ENCODE measurements around the gene PLPPR3. TPM values are rescaled to one million over a fixed set of nuclear protein-coding genes. Genes with fewer than 3 reads are reported as not detected.

Gene PLPPR3
- polyA plus RNA-seq, 1 donor (not counting 4 experiments of a cell fraction or from before 2014, with no cell fraction given): not detected

DNA sequence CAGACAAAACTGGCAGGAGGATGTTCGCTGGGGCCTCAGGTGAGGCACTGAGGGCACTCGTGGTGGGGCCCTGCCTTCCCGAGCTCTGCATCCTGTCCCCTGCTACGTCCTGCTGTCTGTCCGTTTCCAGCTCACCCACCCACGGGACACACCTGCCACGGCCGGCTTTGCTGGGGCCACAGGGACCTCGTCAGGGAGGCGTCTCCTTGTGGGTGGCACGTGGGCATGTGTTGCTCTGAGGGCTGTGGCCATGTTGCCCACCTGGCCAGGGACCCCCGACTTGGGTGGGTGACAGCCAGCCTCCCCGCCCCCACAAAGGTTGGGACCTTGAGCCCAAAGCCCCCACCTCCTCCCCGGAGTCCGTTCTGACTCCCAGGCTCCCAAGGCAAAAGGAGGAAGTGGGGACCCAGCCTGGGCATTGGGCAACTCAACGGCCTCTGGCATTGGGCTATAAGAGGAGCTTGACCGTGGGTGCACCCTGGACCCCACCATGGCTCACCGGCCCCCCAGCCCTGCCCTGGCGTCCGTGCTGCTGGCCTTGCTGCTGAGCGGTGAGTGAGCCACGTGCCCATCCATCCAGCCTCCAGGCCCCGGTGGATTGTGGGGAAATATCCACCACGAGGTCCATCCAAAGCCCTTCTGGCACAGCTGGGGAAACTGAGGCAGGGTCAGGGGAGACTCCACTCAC, 18.9 kb upstream of the PLPPR3 start, which contains the start of gene PRTN3:
Gene PRTN3 (plus strand): TSS at position 481 of the 688 bp plus-strand sequence. CDS start 10 bp downstream, at position 491.
- no peaks in the 10 kb centered on the region for H4K20me1 ChIP-seq (ENCODE audit: control insufficient read depth, extremely low read depth, insufficient read depth, low read length)
- peaks cover 33% of the 10 kb centered on the region for H3K27me3 ChIP-seq (ENCODE audit: control insufficient read depth, extremely low read depth, insufficient read depth, low read length)
- DNase-seq (ENCODE audit: low read depth, low spot score): no peak
- no peaks in the 10 kb centered on the region for H3K9me3 ChIP-seq (ENCODE audit: control insufficient read depth, low read depth, low read length)
- no peak within 1 kb of the TSS for H3K4me2 ChIP-seq (ENCODE audit: control insufficient read depth, extremely low read depth, insufficient read depth, low read depth, low read length)
- FAIRE-seq: no peak
- H2AFZ ChIP-seq (ENCODE audit: control insufficient read depth, low read length): no peak within 1 kb of the TSS
- H3K4me1 ChIP-seq (ENCODE audit: control insufficient read depth, extremely low read depth, insufficient read depth, low read length): no peaks in the 10 kb centered on the region
- no peak within 1 kb of the TSS for H3K4me3 ChIP-seq (ENCODE audit: control insufficient read depth in 2 of 3, extremely low read depth in 1 of 3, insufficient read depth in 2 of 3, low read depth in 1 of 3, low read length in 3 of 3)
- no peaks in the 10 kb centered on the region for H3K36me3 ChIP-seq (ENCODE audit: control insufficient read depth in 2 of 2, extremely low read depth in 1 of 2, insufficient read depth in 2 of 2, low read length in 2 of 2)
- H3K9me1 ChIP-seq (ENCODE audit: control insufficient read depth, extremely low read depth, insufficient read depth, low read length): no peaks in the 10 kb centered on the region
- TF ChIP-seq, protein P1, sequence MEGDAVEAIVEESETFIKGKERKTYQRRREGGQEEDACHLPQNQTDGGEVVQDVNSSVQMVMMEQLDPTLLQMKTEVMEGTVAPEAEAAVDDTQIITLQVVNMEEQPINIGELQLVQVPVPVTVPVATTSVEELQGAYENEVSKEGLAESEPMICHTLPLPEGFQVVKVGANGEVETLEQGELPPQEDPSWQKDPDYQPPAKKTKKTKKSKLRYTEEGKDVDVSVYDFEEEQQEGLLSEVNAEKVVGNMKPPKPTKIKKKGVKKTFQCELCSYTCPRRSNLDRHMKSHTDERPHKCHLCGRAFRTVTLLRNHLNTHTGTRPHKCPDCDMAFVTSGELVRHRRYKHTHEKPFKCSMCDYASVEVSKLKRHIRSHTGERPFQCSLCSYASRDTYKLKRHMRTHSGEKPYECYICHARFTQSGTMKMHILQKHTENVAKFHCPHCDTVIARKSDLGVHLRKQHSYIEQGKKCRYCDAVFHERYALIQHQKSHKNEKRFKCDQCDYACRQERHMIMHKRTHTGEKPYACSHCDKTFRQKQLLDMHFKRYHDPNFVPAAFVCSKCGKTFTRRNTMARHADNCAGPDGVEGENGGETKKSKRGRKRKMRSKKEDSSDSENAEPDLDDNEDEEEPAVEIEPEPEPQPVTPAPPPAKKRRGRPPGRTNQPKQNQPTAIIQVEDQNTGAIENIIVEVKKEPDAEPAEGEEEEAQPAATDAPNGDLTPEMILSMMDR (optimal IDR thresholded peaks at IDR 0.05 in 1 of 3, IDR thresholded peaks at IDR 0.05 in 1 of 3, conservative IDR thresholded peaks at IDR 0.05 in 1 of 3; ENCODE audit: extremely low read depth in 1 of 3, insufficient read depth in 2 of 3, low read length in 3 of 3): no peak
- TF ChIP-seq EZH2 (IDR thresholded peaks at IDR 0.05; ENCODE audit: low read length): no peak
- H3K9ac ChIP-seq (ENCODE audit: control insufficient read depth, extremely low read depth, insufficient read depth, low read length): no peak within 1 kb of the TSS
- dilution Hi-C loops (cut with MboI; ENCODE audit: extremely low pct_ligation_motif_present, low sequenced_read_pairs): no loop called here
- H3K27ac ChIP-seq (ENCODE audit: control insufficient read depth, insufficient read depth, low read length): no peak within 1 kb of the TSS
- H3K79me2 ChIP-seq (ENCODE audit: control insufficient read depth, insufficient read depth, low read length): no peaks in the 10 kb centered on the region

DNA sequence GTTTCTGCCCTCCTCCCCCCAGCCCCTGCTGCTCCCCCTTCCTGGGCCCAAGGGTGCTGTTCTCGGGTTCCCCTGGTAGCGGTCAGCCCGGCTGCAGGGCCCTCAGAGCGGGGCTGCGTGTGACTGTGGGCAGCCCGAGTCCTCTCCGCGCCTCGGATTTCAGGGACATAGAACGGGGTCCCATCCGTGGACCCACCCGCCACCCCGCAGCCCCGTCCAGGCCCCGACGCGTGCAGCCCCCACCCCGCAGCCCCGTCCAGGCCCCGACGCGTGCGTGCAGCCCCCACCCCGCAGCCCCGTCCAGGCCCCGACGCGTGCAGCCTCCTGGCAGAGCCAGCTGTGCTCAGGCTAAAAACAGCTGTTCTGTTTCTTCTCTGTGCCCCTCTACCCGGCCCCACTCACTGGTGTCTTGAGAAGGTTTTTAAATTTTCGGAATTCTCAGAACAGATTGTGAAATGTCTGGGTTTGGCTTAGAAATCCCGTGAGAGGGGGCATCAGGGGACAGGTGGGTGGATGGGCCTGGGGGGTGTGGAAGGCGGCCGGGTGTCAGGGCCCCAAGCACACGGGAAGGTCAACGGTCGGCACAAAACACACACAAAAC, 13.6 kb upstream of the PLPPR3 start:
- FAIRE-seq (no peak), DNase-seq (ENCODE audit: low read depth, low spot score) (no peak)
- Histone ChIP-seq H3K36me3 (ENCODE audit: control insufficient read depth in 2 of 2, extremely low read depth in 1 of 2, insufficient read depth in 2 of 2, low read length in 2 of 2) (no peaks in the 10 kb centered on the region), H3K4me1 (ENCODE audit: control insufficient read depth, extremely low read depth, insufficient read depth, low read length) (no peaks in the 10 kb centered on the region), H3K27ac (ENCODE audit: control insufficient read depth, insufficient read depth, low read length) (no peak overlapping the region), H3K9ac (ENCODE audit: control insufficient read depth, extremely low read depth, insufficient read depth, low read length) (no peak overlapping the region), H2AFZ (ENCODE audit: control insufficient read depth, low read length) (no peak overlapping the region), H3K4me3 (ENCODE audit: control insufficient read depth in 2 of 3, extremely low read depth in 1 of 3, insufficient read depth in 2 of 3, low read depth in 1 of 3, low read length in 3 of 3) (no peak overlapping the region), H3K27me3 (ENCODE audit: control insufficient read depth, extremely low read depth, insufficient read depth, low read length) (peaks cover 33% of the 10 kb centered on the region), H3K9me1 (ENCODE audit: control insufficient read depth, extremely low read depth, insufficient read depth, low read length) (no peaks in the 10 kb centered on the region), H3K79me2 (ENCODE audit: control insufficient read depth, insufficient read depth, low read length) (no peaks in the 10 kb centered on the region), H4K20me1 (ENCODE audit: control insufficient read depth, extremely low read depth, insufficient read depth, low read length) (no peaks in the 10 kb centered on the region), H3K9me3 (ENCODE audit: control insufficient read depth, low read depth, low read length) (no peaks in the 10 kb centered on the region), H3K4me2 (ENCODE audit: control insufficient read depth, extremely low read depth, insufficient read depth, low read depth, low read length) (no peak overlapping the region)
- TF ChIP-seq, protein P1 (optimal IDR thresholded peaks at IDR 0.05 in 1 of 3, IDR thresholded peaks at IDR 0.05 in 1 of 3, conservative IDR thresholded peaks at IDR 0.05 in 1 of 3; ENCODE audit: extremely low read depth in 1 of 3, insufficient read depth in 2 of 3, low read length in 3 of 3): no peak
- TF ChIP-seq EZH2 (IDR thresholded peaks at IDR 0.05; ENCODE audit: low read length): no peak
- dilution Hi-C loops (cut with MboI; ENCODE audit: extremely low pct_ligation_motif_present, low sequenced_read_pairs): no loop called here

Data from keratinocyte (primary cell).